SK-N-DZ (cell line): ENCODE measurements around the gene SMARCA5.

ENCODE experiments used
- DNase-seq: peaks from one replicate; pipeline ENCODE4 v3.0.0-alpha.2; 2015; ENCODE audit warnings: low spot score

SMARCA5 gene

GRCh38 chr4:143538979-143539669 lies 25.6 kb downstream of the SMARCA5 start:
- DNase-seq = no peak

GRCh38 chr4:143539670-143540023 lies 26.1 kb downstream of the SMARCA5 start:
- DNase-seq = no peak

- DNase-seq = no peak
Observed at GRCh38 chr4:143549928-143550327, 36.4 kb downstream of the SMARCA5 start.

GRCh38 chr4:143554728-143555597 lies 41.5 kb downstream of the SMARCA5 start:
- no peak for DNase-seq

- no peak for DNase-seq
Observed at GRCh38 chr4:143555676-143556075, 42.2 kb downstream of the SMARCA5 start.

- DNase-seq = no peak
Observed at GRCh38 chr4:143558286-143558685, 44.8 kb downstream of the SMARCA5 start.

- DNase-seq = peak; percentile 84
Observed at GRCh38 chr4:143558823-143559756, 45.6 kb downstream of the SMARCA5 start.

GRCh38 chr4:143559757-143560147 lies 46.2 kb downstream of the SMARCA5 start:
- DNase-seq = peak; percentile 37

- no peak for DNase-seq
Observed at GRCh38 chr4:143564472-143564871, 51.0 kb downstream of the SMARCA5 start.

- no peak for DNase-seq
Observed at GRCh38 chr4:143575331-143575730, 61.8 kb downstream of the SMARCA5 start.

- DNase-seq = no peak
Observed at GRCh38 chr4:143581331-143581946, 67.9 kb downstream of the SMARCA5 start.

- no peak for DNase-seq
Observed at GRCh38 chr4:143585548-143585947, 72.0 kb downstream of the SMARCA5 start.

- no peak for DNase-seq
Observed at GRCh38 chr4:143586080-143586479, 72.6 kb downstream of the SMARCA5 start.

- DNase-seq = no peak
Observed at GRCh38 chr4:143587703-143588102, 74.2 kb downstream of the SMARCA5 start.

GRCh38 chr4:143597276-143597675 lies 83.8 kb downstream of the SMARCA5 start:
- DNase-seq = no peak

GRCh38 chr4:143598816-143599215 lies 85.3 kb downstream of the SMARCA5 start:
- no peak for DNase-seq

GRCh38 chr4:143599827-143600226 lies 86.3 kb downstream of the SMARCA5 start:
- DNase-seq = no peak

GRCh38 chr4:143606480-143606879 lies 93.0 kb downstream of the SMARCA5 start:
- DNase-seq = no peak
